A549 (cell line): Measurements from ENCODE around the gene PDCD6IP. TPM values are rescaled to one million over a fixed set of nuclear protein-coding genes. Genes with fewer than 3 reads are reported as not detected.
A peak's percentile ranks its signal among the peaks of the same experiment; 100 is the strongest.

Experiments
- CBX2 ChIP-seq: fragments of 200-600 bp; sonication (generic); IDR thresholded peaks from 2 replicates; pipeline ENCODE4 v1.6.1; 2016; ENCODE audit warnings: low read depth, mild to moderate bottlenecking, borderline replicate concordance
- CHD2 ChIP-seq: fragments of 150-350 bp; IDR thresholded peaks from 2 replicates; pipeline ENCODE4 v1.6.1; 2014; ENCODE audit warnings: low read length; ENCODE audit not compliant: partially characterized antibody
- CHD4 ChIP-seq: fragments of 200-600 bp; sonication (generic); IDR thresholded peaks from 2 replicates; pipeline ENCODE4 v1.6.1; 2016; ENCODE audit warnings: antibody characterized with exemption, mild to moderate bottlenecking, borderline replicate concordance
- EHMT2 ChIP-seq: fragments of 200-600 bp; sonication (generic); IDR thresholded peaks from 2 replicates; pipeline ENCODE4 v1.6.1; 2016; ENCODE audit warnings: antibody characterized with exemption, low read depth, mild to moderate bottlenecking, moderate library complexity
- ESRRA ChIP-seq: fragments of 150-350 bp; IDR thresholded peaks from 2 replicates; pipeline ENCODE4 v1.6.1; 2014; ENCODE audit warnings: mild to moderate bottlenecking, low read length, borderline replicate concordance
- HOXB5 ChIP-seq: fragments of 250-450 bp; sonication (Bioruptor Pico); IDR thresholded peaks from 2 replicates; pipeline ENCODE4 v1.5.0; 2020; ENCODE audit warnings: mild to moderate bottlenecking, moderate library complexity
- JUN ChIP-seq, 2 experiments: fragments of >200 bp; sonication (Bioruptor Twin); formaldehyde crosslinking; IDR thresholded peaks; 2 replicates in 1 of 2; 3 replicates in 1 of 2; pipeline ENCODE4 v1.6.1; 2016 to 2017
- JUNB ChIP-seq: fragments of >200 bp; sonication (Bioruptor Twin); formaldehyde crosslinking; IDR thresholded peaks from 2 replicates; pipeline ENCODE4 v1.6.1; 2016
- MAFK ChIP-seq: fragments of 450-650 bp; IDR thresholded peaks from 2 replicates; pipeline ENCODE4 v1.6.1; 2014; ENCODE audit not compliant: partially characterized antibody
- MAX ChIP-seq: IDR thresholded peaks from 2 replicates; pipeline ENCODE4 v1.6.1; 2012
- NFE2L2 ChIP-seq: fragments of 150-350 bp; conservative IDR thresholded peaks from 2 replicates; pipeline ENCODE4 v1.6.1; 2014; ENCODE audit warnings: low read length
- NPAS2 ChIP-seq: fragments of 250-450 bp; sonication (Bioruptor Pico); IDR thresholded peaks from 2 replicates; pipeline ENCODE4 v1.8.0; 2022; ENCODE audit warnings: mild to moderate bottlenecking, moderate library complexity, borderline replicate concordance
- NR3C1 ChIP-seq: fragments of >200 bp; sonication (Bioruptor Twin); formaldehyde crosslinking; IDR thresholded peaks from 3 replicates; pipeline ENCODE4 v1.6.1; 2017
- RAD21 ChIP-seq, 2 experiments: fragments of >200 bp in 1 of 2; sonication (Bioruptor Twin) in 1 of 2; formaldehyde crosslinking in 1 of 2; IDR thresholded peaks in 1 of 2; conservative IDR thresholded peaks in 1 of 2; 2 replicates in 1 of 2; 3 replicates in 1 of 2; pipeline ENCODE4 v1.6.1; 2012 to 2018; ENCODE audit warnings: inconsistent platforms in 1 of 2
- RCOR1 ChIP-seq: fragments of 150-350 bp; IDR thresholded peaks from 2 replicates; pipeline ENCODE4 v1.6.1; 2014; ENCODE audit warnings: antibody characterized with exemption, low read length, low read depth
- REST ChIP-seq: fragments of 200-600 bp; sonication (generic); IDR thresholded peaks from 2 replicates; pipeline ENCODE4 v1.6.1; 2016; ENCODE audit warnings: antibody characterized with exemption, mild to moderate bottlenecking, moderate library complexity
- SMC3 ChIP-seq: fragments of >200 bp; sonication (Bioruptor Twin); formaldehyde crosslinking; IDR thresholded peaks from 3 replicates; pipeline ENCODE4 v1.6.1; 2018; ENCODE audit warnings: inconsistent platforms
- SREBF2 ChIP-seq: fragments of 450-650 bp; IDR thresholded peaks from 2 replicates; pipeline ENCODE4 v1.6.1; 2014; ENCODE audit warnings: mild to moderate bottlenecking, moderate library complexity
- TFCP2L1 ChIP-seq: fragments of 250-450 bp; sonication (Bioruptor Pico); IDR thresholded peaks from 2 replicates; pipeline ENCODE4 v1.5.0; 2021; ENCODE audit warnings: mild to moderate bottlenecking
- ZNF302 ChIP-seq: fragments of 250-450 bp; sonication (Bioruptor Pico); IDR thresholded peaks from 2 replicates; pipeline ENCODE4 v1.9.0; 2021; ENCODE audit warnings: inconsistent platforms, mild to moderate bottlenecking, moderate library complexity
- ZSCAN20 ChIP-seq: fragments of 250-450 bp; sonication (Bioruptor Pico); IDR thresholded peaks from 2 replicates; pipeline ENCODE4 v1.8.0; 2022; ENCODE audit warnings: mild to moderate bottlenecking, moderate library complexity
- polyA plus RNA-seq, 4 experiments: library from polyadenylated mRNA; depleted of rRNA in 3 of 4; stranded (reverse); fragments of >200 nt; fragmentation: RNase III in 1 of 4; extraction: RNeasy Plus Mini Kit Qiagen cat#74134 plus additional on column Dnase treatment in 1 of 4; gene quantifications; 2 replicates in 3 of 4; 3 replicates in 1 of 4; pipeline ENCODE4 v1.2.3, GENCODE V29; 2011 to 2017
- TF ChIP-seq, protein P1 (sequence below): fragments of >200 bp; sonication (Bioruptor Twin); formaldehyde crosslinking; IDR thresholded peaks from 2 replicates; pipeline ENCODE4 v1.6.1; 2016
- TF ChIP-seq, protein P2 (sequence below): IDR thresholded peaks from 2 replicates; pipeline ENCODE4 v1.6.1; 2012
- TF ChIP-seq, protein P3 (sequence below): fragments of 150-350 bp; IDR thresholded peaks from 2 replicates; pipeline ENCODE4 v1.6.1; 2014; ENCODE audit warnings: low read depth, mild to moderate bottlenecking, low read length

The PDCD6IP gene
- polyA plus RNA-seq, 2 of the 4 experiments (the other 2 are of a cell fraction), result 145 to 221 TPM

GRCh38 chr3:33798418-33799201 is at the start of gene PDCD6IP (continued):
- TF ChIP-seq REST, result no peak
- no peak for TF ChIP-seq SREBF2
- TF ChIP-seq NPAS2 (CRISPR knock-in tag), result no peak
- TF ChIP-seq TFCP2L1, result no peak
- TF ChIP-seq JUNB, result no peak
- no peak for TF ChIP-seq NFE2L2
- no peak for TF ChIP-seq CBX2
- TF ChIP-seq EHMT2, result no peak
- no peak for TF ChIP-seq CHD2
- TF ChIP-seq RCOR1, result no peak
- no peak for TF ChIP-seq HOXB5
- TF ChIP-seq MAFK, result no peak
- TF ChIP-seq ESRRA, result no peak
- peak; percentile 93 to 94 for TF ChIP-seq JUN (IDR thresholded peaks at IDR 0.05)
- TF ChIP-seq NR3C1, result no peak
- TF ChIP-seq, protein P1, sequence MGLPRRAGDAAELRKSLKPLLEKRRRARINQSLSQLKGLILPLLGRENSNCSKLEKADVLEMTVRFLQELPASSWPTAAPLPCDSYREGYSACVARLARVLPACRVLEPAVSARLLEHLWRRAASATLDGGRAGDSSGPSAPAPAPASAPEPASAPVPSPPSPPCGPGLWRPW, result no peak
- TF ChIP-seq ZSCAN20, result no peak
- TF ChIP-seq, protein P2, sequence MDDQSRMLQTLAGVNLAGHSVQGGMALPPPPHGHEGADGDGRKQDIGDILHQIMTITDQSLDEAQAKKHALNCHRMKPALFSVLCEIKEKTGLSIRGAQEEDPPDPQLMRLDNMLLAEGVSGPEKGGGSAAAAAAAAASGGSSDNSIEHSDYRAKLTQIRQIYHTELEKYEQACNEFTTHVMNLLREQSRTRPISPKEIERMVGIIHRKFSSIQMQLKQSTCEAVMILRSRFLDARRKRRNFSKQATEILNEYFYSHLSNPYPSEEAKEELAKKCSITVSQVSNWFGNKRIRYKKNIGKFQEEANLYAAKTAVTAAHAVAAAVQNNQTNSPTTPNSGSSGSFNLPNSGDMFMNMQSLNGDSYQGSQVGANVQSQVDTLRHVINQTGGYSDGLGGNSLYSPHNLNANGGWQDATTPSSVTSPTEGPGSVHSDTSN, result no peak
- TF ChIP-seq RAD21 (conservative IDR thresholded peaks at IDR 0.05 in 1 of 2, IDR thresholded peaks at IDR 0.05 in 1 of 2), result no peak
- peak; percentile 57 for TF ChIP-seq MAX
- TF ChIP-seq ZNF302 (CRISPR knock-in tag), result no peak
- no peak for TF ChIP-seq SMC3
- TF ChIP-seq, protein P3, sequence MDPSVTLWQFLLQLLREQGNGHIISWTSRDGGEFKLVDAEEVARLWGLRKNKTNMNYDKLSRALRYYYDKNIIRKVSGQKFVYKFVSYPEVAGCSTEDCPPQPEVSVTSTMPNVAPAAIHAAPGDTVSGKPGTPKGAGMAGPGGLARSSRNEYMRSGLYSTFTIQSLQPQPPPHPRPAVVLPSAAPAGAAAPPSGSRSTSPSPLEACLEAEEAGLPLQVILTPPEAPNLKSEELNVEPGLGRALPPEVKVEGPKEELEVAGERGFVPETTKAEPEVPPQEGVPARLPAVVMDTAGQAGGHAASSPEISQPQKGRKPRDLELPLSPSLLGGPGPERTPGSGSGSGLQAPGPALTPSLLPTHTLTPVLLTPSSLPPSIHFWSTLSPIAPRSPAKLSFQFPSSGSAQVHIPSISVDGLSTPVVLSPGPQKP, result no peak
- no peak for TF ChIP-seq CHD4
- TF ChIP-seq, all 56 proteins: peak for 11
